HG02571 (cell line): ENCODE measurements around the gene XRN1.

Experiments
- ATAC-seq: cut with Tn5 transposase; IDR thresholded peaks from one replicate; pipeline ENCODE4 v1.9.1; 2021; ENCODE audit warnings: mild to moderate bottlenecking, moderate library complexity; ENCODE audit not compliant: unreplicated experiment

The XRN1 gene

DNA sequence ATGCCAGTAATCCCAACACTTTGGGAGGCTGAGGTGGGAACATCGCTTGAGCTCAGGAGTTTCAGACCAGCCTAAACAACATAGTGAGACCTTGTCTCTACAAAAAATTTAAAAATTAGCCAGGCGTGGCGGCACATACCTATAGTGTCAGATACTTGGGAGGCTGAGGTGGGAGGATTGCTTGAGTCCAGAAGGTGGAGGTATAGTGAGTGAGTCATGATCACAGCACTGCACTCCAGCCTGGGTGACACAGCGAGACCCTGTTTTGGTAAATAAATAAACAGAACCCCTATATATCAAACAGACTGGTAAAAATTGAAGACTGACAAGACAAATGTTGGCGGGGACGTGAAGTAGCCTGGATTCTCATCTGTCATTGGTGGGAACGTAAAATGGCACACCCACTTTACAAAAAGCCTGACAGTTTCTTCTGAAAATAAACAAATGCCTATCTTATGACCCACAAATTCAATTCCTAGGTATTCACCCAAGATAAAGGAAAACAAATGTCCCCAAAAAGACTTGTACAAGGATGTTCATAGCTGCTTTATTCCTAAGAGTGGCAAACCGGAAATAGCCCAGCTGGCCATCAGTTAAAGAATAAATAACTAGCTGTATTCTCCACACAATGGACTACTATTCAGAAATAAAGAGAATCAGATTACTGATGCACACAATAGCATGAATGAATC lies 175.5 kb downstream of the XRN1 start:
- ATAC-seq = no peak

DNA sequence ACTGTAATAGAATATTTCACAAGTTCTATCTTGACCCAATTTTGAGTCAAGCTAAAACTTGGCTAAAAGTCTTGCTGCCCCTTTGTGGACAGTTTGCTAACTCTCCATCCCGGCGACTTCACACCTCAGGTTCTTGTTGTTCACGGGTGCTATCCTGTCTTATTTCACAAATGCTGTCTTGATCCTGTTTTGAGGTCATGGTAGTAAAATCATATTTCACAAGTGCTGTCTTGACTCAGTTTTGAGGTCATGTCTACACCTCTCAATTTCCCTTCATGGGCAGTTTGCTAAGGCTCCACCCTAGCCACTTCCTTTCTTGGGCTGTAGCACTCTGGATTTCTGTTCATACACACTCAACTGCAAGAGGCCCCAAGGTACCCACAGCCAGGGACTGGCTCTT lies 177.4 kb downstream of the XRN1 start:
- ATAC-seq = no peak

DNA sequence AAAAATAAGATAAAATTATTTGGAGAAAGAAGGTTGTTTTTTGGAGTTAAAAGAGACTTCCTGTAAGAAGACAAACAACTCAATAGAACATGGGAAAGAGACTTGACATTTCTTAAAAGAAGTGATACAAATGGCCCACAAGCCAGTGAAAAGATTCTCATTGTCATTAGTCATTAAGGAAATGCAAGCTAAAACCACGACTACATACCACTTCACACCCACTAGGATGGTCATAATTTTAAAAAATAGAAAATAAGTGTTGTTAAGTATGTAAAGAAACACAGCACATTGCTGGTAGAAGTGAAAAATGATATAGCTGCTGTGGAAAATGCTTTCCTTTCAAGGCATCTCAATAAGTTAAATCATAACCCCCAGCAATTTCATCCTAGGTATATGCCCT lies 178.1 kb downstream of the XRN1 start:
- ATAC-seq = no peak

DNA sequence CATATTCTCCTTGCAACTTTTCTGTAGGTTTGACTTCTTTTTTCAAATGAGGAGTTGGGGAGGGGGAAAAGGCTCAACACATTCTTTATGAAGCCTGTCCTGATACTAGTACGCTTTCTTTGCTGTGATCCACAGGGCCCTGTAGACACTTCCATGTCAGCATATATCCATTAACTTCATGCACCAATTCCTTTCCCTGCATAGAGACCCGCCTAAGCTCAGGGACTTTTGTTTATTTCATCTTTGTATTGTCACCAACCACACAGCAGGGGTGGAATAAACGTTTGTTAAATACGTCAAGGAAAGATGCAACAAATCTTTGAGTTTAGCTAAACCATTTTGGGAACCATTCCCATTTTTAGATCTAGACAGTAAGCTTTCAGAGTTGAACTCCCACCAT lies 179.4 kb downstream of the XRN1 start:
- no peak for ATAC-seq

DNA sequence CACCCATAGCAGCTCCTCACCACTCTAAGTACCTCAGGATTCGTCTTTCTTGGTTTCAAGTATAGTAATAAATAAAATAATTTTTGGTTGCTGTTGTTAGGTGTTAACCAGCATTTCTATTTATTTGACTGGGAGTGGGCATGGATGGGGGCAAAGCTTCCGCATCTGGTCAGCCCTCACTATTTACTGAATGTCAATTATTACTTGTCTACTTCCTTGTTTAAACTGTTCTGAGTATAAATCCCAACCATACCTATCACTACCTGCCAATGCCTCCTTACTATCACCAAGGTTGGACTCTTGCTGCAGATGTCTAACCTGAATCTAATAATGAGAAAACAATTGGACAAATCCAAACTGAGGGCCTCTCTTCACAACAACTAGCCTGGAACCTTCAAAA lies 180.6 kb downstream of the XRN1 start:
- no peak for ATAC-seq

DNA sequence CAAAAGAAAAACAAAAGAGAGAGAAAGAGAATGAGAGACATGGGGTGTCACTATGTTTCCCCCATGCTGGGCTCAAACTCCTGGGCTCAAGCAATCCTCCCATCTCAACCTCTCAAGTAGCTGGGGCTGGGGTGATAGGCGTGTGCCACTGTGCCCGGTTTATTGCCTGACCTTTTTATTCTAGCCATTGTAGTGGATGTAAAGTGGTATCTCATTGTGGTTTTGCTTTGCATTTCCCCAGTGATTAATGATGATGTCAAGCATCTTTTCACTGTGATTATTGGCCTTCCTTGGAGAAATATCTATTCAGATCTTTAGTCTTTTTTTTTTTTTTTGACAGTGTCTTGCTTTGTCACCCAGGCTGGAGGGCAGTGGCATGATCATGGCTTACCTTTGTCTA lies 184.7 kb downstream of the XRN1 start:
- no peak for ATAC-seq

DNA sequence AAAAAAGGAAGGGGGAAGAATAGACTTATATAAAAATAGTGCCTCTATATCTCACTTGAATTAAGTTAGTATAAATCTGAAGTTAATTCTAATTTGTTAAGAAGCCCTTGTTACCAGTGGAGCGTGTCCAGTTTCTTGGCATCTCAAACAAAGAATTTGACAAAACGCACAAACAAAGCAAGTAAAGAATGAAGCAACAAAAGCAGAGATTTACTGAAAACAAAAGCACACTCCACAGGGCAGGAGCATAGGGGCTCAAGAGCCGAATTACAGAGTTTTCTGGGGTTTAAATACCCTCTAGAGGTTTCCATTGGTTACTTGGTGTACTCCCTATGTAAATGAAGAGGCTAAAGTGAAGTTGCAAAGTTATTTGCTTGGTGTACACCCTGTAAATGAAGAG lies 188.5 kb downstream of the XRN1 start:
- ATAC-seq = no peak

DNA sequence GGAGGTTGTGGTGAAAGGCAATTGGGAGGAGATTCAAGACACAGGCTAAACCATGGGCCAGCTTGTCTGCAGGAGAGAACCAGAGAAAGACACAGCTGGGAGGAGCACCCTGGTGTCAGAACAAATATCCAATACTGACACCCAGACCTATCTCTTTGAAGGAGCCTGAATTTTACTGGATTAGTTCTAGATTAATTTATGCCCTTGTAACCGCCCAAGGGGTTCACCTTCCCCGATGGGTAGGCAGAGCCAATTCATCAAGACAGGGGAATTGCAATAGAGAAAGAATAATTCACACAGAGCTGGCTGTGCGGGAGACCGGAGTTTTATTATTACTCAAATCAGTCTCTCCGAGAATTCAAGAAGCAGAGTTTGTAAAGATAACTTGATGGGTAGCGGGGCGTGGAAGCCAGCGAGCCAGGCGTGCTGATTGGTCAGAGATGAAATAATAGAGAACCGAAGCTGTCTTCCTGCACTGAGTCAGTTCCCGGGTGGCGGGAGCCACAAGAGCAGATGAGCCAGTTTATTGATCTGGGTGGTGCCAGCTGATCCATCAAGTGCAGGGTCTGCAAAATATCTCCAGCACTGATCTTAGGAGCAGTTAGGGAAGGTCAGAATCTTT lies 191.0 kb downstream of the XRN1 start:
- no peak for ATAC-seq
